Neural progenitor cell (in vitro differentiated cells): ENCODE data around the gene GABPB2. TPM values are rescaled to one million over a fixed set of nuclear protein-coding genes. Genes with fewer than 3 reads are reported as not detected.

Experiments used
- DNase-seq: peaks from one replicate; pipeline ENCODE4 v3.0.0-alpha.2; 2016; ENCODE audit warnings: low spot score
- H2AFZ ChIP-seq: fragments of 200-600 bp; sonication (generic); replicated peaks from 2 replicates; pipeline ENCODE4 v1.6.1; 2016; ENCODE audit warnings: antibody characterized with exemption
- H3F3A ChIP-seq: fragments of 200-600 bp; sonication (generic); 2 replicates; pipeline ENCODE4 v1.6.1; 2016; ENCODE audit warnings: antibody characterized with exemption, low read depth
- H3K27ac ChIP-seq: fragments of 200-600 bp; sonication (generic); 2 replicates; pipeline ENCODE4 v1.5.1; 2016; ENCODE audit warnings: mild to moderate bottlenecking
- H3K27me3 ChIP-seq: fragments of 200-600 bp; sonication (generic); 2 replicates; pipeline ENCODE4 v1.6.1; 2016; ENCODE audit warnings: mild to moderate bottlenecking, moderate library complexity
- H3K36me3 ChIP-seq: fragments of 200-600 bp; sonication (generic); 2 replicates; pipeline ENCODE4 v1.5.1; 2016
- H3K4me1 ChIP-seq: fragments of 200-600 bp; sonication (generic); 2 replicates; pipeline ENCODE4 v1.6.1; 2016; ENCODE audit warnings: mixed run types
- H3K4me2 ChIP-seq: fragments of 200-600 bp; sonication (generic); 2 replicates; pipeline ENCODE4 v1.6.1; 2016
- H3K4me3 ChIP-seq: fragments of 200-600 bp; sonication (generic); 2 replicates; pipeline ENCODE4 v1.5.1; 2016
- H3K79me2 ChIP-seq: fragments of 200-600 bp; sonication (generic); 2 replicates; pipeline ENCODE4 v1.6.1; 2016; ENCODE audit warnings: low read depth
- H3K9ac ChIP-seq: fragments of 200-600 bp; sonication (generic); 2 replicates; pipeline ENCODE4 v1.6.1; 2016
- H3K9me3 ChIP-seq: fragments of 200-600 bp; sonication (generic); 2 replicates; pipeline ENCODE4 v1.5.1; 2016; ENCODE audit warnings: low read depth
- H4K20me1 ChIP-seq: fragments of 200-600 bp; sonication (generic); 2 replicates; pipeline ENCODE4 v1.6.1; 2016; ENCODE audit warnings: low read depth
- H3K27ac Mint-ChIP-seq: 3 replicates; pipeline ENCODE4 v1.8.0; 2021; ENCODE audit warnings: mixed read lengths
- H3K27me3 Mint-ChIP-seq: 2 replicates; pipeline ENCODE4 v1.8.0; 2022; ENCODE audit warnings: low read depth, mild to moderate bottlenecking, inconsistent platforms, moderate library complexity, mixed read lengths; ENCODE audit not compliant: insufficient read depth
- H3K36me3 Mint-ChIP-seq: 3 replicates; pipeline ENCODE4 v1.8.0; 2021; ENCODE audit warnings: mixed read lengths
- H3K4me1 Mint-ChIP-seq: 3 replicates; pipeline ENCODE4 v1.8.0; 2021; ENCODE audit warnings: mixed read lengths
- H3K4me3 Mint-ChIP-seq: 3 replicates; pipeline ENCODE4 v1.8.0; 2021; ENCODE audit warnings: mild to moderate bottlenecking, moderate library complexity, mixed read lengths
- H3K9me3 Mint-ChIP-seq: 3 replicates; pipeline ENCODE4 v1.8.0; 2020; ENCODE audit warnings: mixed read lengths
- CTCF ChIP-seq: fragments of 200-600 bp; sonication (generic); IDR thresholded peaks from 2 replicates; pipeline ENCODE4 v1.5.1; 2017; ENCODE audit warnings: antibody characterized with exemption, mild to moderate bottlenecking
- EZH2 ChIP-seq: fragments of 200-600 bp; sonication (generic); IDR thresholded peaks from 2 replicates; pipeline ENCODE4 v1.6.1; 2017; ENCODE audit warnings: antibody characterized with exemption, mild to moderate bottlenecking, moderate library complexity
- EZH2phosphoT487 ChIP-seq: fragments of 200-600 bp; sonication (generic); IDR thresholded peaks from 2 replicates; pipeline ENCODE4 v1.6.1; 2017; ENCODE audit warnings: antibody characterized with exemption
- total RNA-seq: library from RNA; depleted of rRNA; stranded (reverse); fragments of >200 nt; gene quantifications from 2 replicates; pipeline ENCODE4 v1.2.3, GENCODE V29; 2015; ENCODE audit warnings: low replicate concordance

Gene GABPB2
- total RNA-seq, 1 donor from 2014 or later = 6.9 TPM

- Mint-ChIP-seq H3K27ac (no peak overlapping the region), H3K4me3 (peak overlapping the region; percentile 93), H3K36me3 (peaks cover 31% of the 10 kb centered on the region), H3K9me3 (no peaks in the 10 kb centered on the region), H3K4me1 (peaks cover 37% of the 10 kb centered on the region), H3K27me3 (peaks cover 5% of the 10 kb centered on the region)
- Histone ChIP-seq H3F3A (peaks cover 27% of the 10 kb centered on the region), H2AFZ (no peak overlapping the region), H3K27ac (no peak overlapping the region), H3K9me3 (no peaks in the 10 kb centered on the region), H3K27me3 (no peaks in the 10 kb centered on the region), H4K20me1 (peaks cover 30% of the 10 kb centered on the region), H3K9ac (peak overlapping the region; percentile 31), H3K36me3 (no peaks in the 10 kb centered on the region), H3K79me2 (peaks cover 99% of the 10 kb centered on the region), H3K4me3 (peak overlapping the region; percentile 89), H3K4me1 (peaks cover 17% of the 10 kb centered on the region), H3K4me2 (peak overlapping the region; percentile 90)
- TF ChIP-seq CTCF (no peak), EZH2 (no peak), EZH2phosphoT487 (no peak)
- DNase-seq = no peak
Measured at GRCh38 chr1:151061704-151062103, 8.9 kb upstream of the GABPB2 start.

- peak overlapping the region; percentile 89 for H3K4me3 ChIP-seq
- H3K9ac ChIP-seq = no peak overlapping the region
- H3K4me1 ChIP-seq = peaks cover 15% of the 10 kb centered on the region
- peaks cover 99% of the 10 kb centered on the region for H3K79me2 ChIP-seq
- peaks cover 29% of the 10 kb centered on the region for H3K36me3 Mint-ChIP-seq
- DNase-seq = no peak
- peaks cover 32% of the 10 kb centered on the region for H3F3A ChIP-seq
- H3K4me3 Mint-ChIP-seq = peak overlapping the region; percentile 93
- H4K20me1 ChIP-seq = peaks cover 19% of the 10 kb centered on the region
- H3K4me2 ChIP-seq = peak overlapping the region; percentile 90
- H3K36me3 ChIP-seq = no peaks in the 10 kb centered on the region
- no peaks in the 10 kb centered on the region for H3K27me3 Mint-ChIP-seq
- TF ChIP-seq EZH2phosphoT487 = no peak
- no peak for TF ChIP-seq CTCF
- TF ChIP-seq EZH2 = no peak
- H3K27me3 ChIP-seq = no peaks in the 10 kb centered on the region
- H3K9me3 ChIP-seq = no peaks in the 10 kb centered on the region
- H3K27ac Mint-ChIP-seq = no peak overlapping the region
- no peak overlapping the region for H2AFZ ChIP-seq
- H3K4me1 Mint-ChIP-seq = peaks cover 27% of the 10 kb centered on the region
- H3K9me3 Mint-ChIP-seq = no peaks in the 10 kb centered on the region
- no peak overlapping the region for H3K27ac ChIP-seq
Measured at GRCh38 chr1:151062741-151063371, 7.7 kb upstream of the GABPB2 start.

GRCh38 chr1:151065089-151065645 is 5.4 kb upstream of the GABPB2 start:
- Histone ChIP-seq H3F3A (peaks cover 47% of the 10 kb centered on the region), H3K27me3 (no peaks in the 10 kb centered on the region), H3K4me2 (no peak overlapping the region), H3K4me1 (peaks cover 10% of the 10 kb centered on the region), H3K9me3 (no peaks in the 10 kb centered on the region), H3K36me3 (no peaks in the 10 kb centered on the region), H3K4me3 (no peak overlapping the region), H2AFZ (no peak overlapping the region), H3K79me2 (peaks cover 93% of the 10 kb centered on the region), H3K27ac (peak overlapping the region; percentile 36), H3K9ac (no peak overlapping the region), H4K20me1 (peaks cover 10% of the 10 kb centered on the region)
- Mint-ChIP-seq H3K9me3 (no peaks in the 10 kb centered on the region), H3K27ac (no peak overlapping the region), H3K4me3 (no peak overlapping the region), H3K27me3 (no peaks in the 10 kb centered on the region), H3K36me3 (peaks cover 36% of the 10 kb centered on the region), H3K4me1 (peaks cover 28% of the 10 kb centered on the region)
- TF ChIP-seq EZH2 (no peak), CTCF (no peak), EZH2phosphoT487 (no peak)
- no peak for DNase-seq
